ENCODE data around the gene NGB. TPM values are rescaled to one million over a fixed set of nuclear protein-coding genes. Genes with fewer than 3 reads are reported as not detected.
A peak's percentile ranks its signal among the peaks of the same experiment; 100 is the strongest.

NGB gene
- total RNA-seq, 2 donors from 2014 or later: not detected

DNA sequence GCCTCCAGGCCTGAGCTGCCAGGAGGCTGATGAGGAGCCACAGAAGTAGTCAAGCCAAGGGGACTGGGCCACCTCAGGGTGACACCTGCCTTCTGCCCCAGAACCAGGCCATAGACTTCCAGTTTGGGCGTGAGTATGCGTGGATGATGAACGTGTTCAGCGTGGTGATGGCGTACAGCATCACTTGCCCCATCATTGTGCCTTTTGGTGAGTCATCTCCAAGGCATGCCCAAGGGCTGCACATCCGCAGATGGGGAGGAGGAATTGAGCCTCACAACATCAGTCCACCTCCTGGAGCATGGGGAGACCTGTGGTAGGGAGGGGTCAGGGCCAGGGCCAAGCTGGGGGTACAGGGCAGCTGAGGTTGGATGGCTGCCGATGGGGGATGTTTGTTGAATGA lies 22.3 kb downstream of the NGB start:
- Mint-ChIP-seq H3K4me3 (no peak overlapping the region), H3K27me3 (ENCODE audit: insufficient read depth) (no peaks in the 10 kb centered on the region), H3K4me1 (no peaks in the 10 kb centered on the region), H3K36me3 (ENCODE audit: low read depth) (no peaks in the 10 kb centered on the region), H3K9me3 (no peaks in the 10 kb centered on the region), H3K27ac (no peak overlapping the region)
- Histone ChIP-seq H3K36me3 (ENCODE audit: control insufficient read depth, insufficient read depth, low read length) (no peaks in the 10 kb centered on the region), H3K27ac (ENCODE audit: low read depth, low read length) (no peak overlapping the region), H3K4me3 (ENCODE audit: low read length) (no peak overlapping the region), H3K9me3 (ENCODE audit: control insufficient read depth, low read length) (no peaks in the 10 kb centered on the region), H3K4me1 (ENCODE audit: control insufficient read depth, insufficient read depth, low read length) (no peaks in the 10 kb centered on the region), H3K27me3 (ENCODE audit: control insufficient read depth, insufficient read depth, low read length, poor library complexity, severe bottlenecking) (no peaks in the 10 kb centered on the region), H3K9ac (ENCODE audit: extremely low read depth, low read length, poor library complexity, severe bottlenecking) (no peak overlapping the region)
- no peak for TF ChIP-seq CTCF (conservative IDR thresholded peaks at IDR 0.05)
- DNase-seq: no peak
- WGBS, 2 experiments (ENCODE audit: insufficient coverage in 1 of 2, insufficient read length in 1 of 2): 90 to 92% methylated on average over 2 to 7 of the region's 7 CpGs

DNA sequence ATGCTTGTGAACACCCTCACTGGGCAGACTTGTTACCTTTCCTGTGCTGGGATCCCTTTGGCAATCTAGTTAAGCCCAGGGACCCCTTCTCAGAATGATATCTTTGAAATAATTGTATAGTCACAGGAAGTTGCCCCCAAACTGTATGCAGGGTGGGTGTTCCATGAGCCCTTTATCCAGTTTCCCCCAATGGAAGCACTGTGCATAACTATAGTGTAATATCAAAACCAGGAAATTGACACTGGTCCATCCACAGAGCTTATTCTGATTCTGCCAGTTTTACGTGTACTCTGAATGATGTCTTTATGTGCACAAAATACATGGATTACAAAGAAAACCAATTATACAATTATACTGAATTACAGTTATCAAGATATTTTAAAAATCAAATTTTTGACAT lies 24.2 kb downstream of the NGB start:
- Mint-ChIP-seq H3K36me3 (ENCODE audit: low read depth) (no peaks in the 10 kb centered on the region), H3K4me3 (no peak overlapping the region), H3K9me3 (no peaks in the 10 kb centered on the region), H3K27ac (no peak overlapping the region), H3K4me1 (no peaks in the 10 kb centered on the region), H3K27me3 (ENCODE audit: insufficient read depth) (no peaks in the 10 kb centered on the region)
- no peaks in the 10 kb centered on the region for H3K9me3 ChIP-seq (ENCODE audit: control insufficient read depth, low read length)
- TF ChIP-seq CTCF (conservative IDR thresholded peaks at IDR 0.05): no peak
- DNase-seq: no peak
- H3K36me3 ChIP-seq (ENCODE audit: control insufficient read depth, insufficient read depth, low read length): no peaks in the 10 kb centered on the region
- no peak overlapping the region for H3K27ac ChIP-seq (ENCODE audit: low read depth, low read length)
- H3K4me3 ChIP-seq (ENCODE audit: low read length): no peak overlapping the region
- H3K27me3 ChIP-seq (ENCODE audit: control insufficient read depth, insufficient read depth, low read length, poor library complexity, severe bottlenecking): no peaks in the 10 kb centered on the region
- WGBS, 2 experiments (ENCODE audit: insufficient coverage in 1 of 2, insufficient read length in 1 of 2): 92% methylated on average over 1 of the region's 1 CpG; no CpG with 5 or more reads in 1 of the 2 experiments
- H3K9ac ChIP-seq (ENCODE audit: extremely low read depth, low read length, poor library complexity, severe bottlenecking): no peak overlapping the region
- H3K4me1 ChIP-seq (ENCODE audit: control insufficient read depth, insufficient read depth, low read length): no peaks in the 10 kb centered on the region

- no peaks in the 10 kb centered on the region for H3K36me3 ChIP-seq (ENCODE audit: control insufficient read depth, insufficient read depth, low read length)
- H3K4me3 ChIP-seq (ENCODE audit: low read length): no peak overlapping the region
- no peaks in the 10 kb centered on the region for H3K4me1 ChIP-seq (ENCODE audit: control insufficient read depth, insufficient read depth, low read length)
- H3K9me3 ChIP-seq (ENCODE audit: control insufficient read depth, low read length): no peaks in the 10 kb centered on the region
- H3K4me1 Mint-ChIP-seq: no peaks in the 10 kb centered on the region
- H3K4me3 Mint-ChIP-seq: no peak overlapping the region
- H3K27me3 ChIP-seq (ENCODE audit: control insufficient read depth, insufficient read depth, low read length, poor library complexity, severe bottlenecking): no peaks in the 10 kb centered on the region
- WGBS, 2 experiments (ENCODE audit: insufficient coverage in 1 of 2, insufficient read length in 1 of 2): 90% methylated on average over 3 to 4 of the region's 4 CpGs
- no peaks in the 10 kb centered on the region for H3K27me3 Mint-ChIP-seq (ENCODE audit: insufficient read depth)
- TF ChIP-seq CTCF (conservative IDR thresholded peaks at IDR 0.05): peak; percentile 66
- H3K36me3 Mint-ChIP-seq (ENCODE audit: low read depth): no peaks in the 10 kb centered on the region
- no peak for DNase-seq
- no peak overlapping the region for H3K27ac ChIP-seq (ENCODE audit: low read depth, low read length)
- no peak overlapping the region for H3K9ac ChIP-seq (ENCODE audit: extremely low read depth, low read length, poor library complexity, severe bottlenecking)
- no peaks in the 10 kb centered on the region for H3K9me3 Mint-ChIP-seq
- H3K27ac Mint-ChIP-seq: no peak overlapping the region
Measured at GRCh38 chr14:77245820-77246219, 25.2 kb downstream of the NGB start.

All from endodermal cell (in vitro differentiated cells).